Epithelial cell of proximal tubule (primary cell): ENCODE measurements around the gene TBCD. TPM values are rescaled to one million over a fixed set of nuclear protein-coding genes. Genes with fewer than 3 reads are reported as not detected.
"Not testable (repeated sequence)": the region's sequence is repeated elsewhere in the genome, so short reads cannot be mapped to it uniquely, and the experiment has no call there.

Source experiments
- DNase-seq: peaks from one replicate; pipeline ENCODE4 v3.0.0-alpha.2; 2011; ENCODE audit warnings: low read depth
- H3K4me3 ChIP-seq: 2 replicates; pipeline ENCODE4 v1.5.1; 2011; ENCODE audit warnings: low read depth, mild to moderate bottlenecking, low read length
- total RNA-seq: library from RNA; depleted of rRNA; stranded (reverse); fragments of >200 nt; gene quantifications from 2 replicates; pipeline ENCODE4 v1.2.3, GENCODE V29; 2015
- TF ChIP-seq, protein P1 (sequence below): conservative IDR thresholded peaks from 2 replicates; pipeline ENCODE4 v1.5.1; 2012; ENCODE audit warnings: low read depth, mild to moderate bottlenecking, low read length

Gene TBCD
- total RNA-seq, 1 donor from 2014 or later, result 46.6 TPM

DNA sequence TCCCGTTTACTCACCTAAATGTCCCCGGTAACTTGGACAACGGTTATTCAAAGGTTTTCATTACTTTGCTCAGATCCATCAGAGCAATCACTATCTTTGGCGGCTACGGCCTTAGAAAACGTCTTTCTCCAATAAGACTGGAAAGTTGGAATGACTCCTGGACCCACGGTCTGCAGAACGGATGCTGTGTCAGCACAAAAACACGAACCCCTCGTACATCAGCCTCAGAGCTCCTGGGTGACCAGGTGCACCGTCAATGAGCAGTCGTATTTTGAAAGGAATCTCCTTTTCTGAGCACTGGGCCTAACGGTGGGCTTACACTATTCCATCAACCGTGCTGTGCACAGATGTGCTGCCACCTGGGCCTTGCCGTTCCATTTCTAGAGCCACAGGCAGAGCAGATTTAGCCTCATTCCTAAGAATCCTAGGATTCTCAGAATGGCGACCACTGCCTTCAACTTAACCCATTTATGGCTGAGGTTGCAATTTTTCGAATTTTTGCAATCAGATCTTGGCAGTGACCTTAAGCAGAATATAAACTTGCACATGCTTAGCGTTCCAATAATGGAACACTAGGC, 198.7 kb downstream of the TBCD start:
- no peak for DNase-seq
- TF ChIP-seq, protein P1, sequence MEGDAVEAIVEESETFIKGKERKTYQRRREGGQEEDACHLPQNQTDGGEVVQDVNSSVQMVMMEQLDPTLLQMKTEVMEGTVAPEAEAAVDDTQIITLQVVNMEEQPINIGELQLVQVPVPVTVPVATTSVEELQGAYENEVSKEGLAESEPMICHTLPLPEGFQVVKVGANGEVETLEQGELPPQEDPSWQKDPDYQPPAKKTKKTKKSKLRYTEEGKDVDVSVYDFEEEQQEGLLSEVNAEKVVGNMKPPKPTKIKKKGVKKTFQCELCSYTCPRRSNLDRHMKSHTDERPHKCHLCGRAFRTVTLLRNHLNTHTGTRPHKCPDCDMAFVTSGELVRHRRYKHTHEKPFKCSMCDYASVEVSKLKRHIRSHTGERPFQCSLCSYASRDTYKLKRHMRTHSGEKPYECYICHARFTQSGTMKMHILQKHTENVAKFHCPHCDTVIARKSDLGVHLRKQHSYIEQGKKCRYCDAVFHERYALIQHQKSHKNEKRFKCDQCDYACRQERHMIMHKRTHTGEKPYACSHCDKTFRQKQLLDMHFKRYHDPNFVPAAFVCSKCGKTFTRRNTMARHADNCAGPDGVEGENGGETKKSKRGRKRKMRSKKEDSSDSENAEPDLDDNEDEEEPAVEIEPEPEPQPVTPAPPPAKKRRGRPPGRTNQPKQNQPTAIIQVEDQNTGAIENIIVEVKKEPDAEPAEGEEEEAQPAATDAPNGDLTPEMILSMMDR, result no peak
- H3K4me3 ChIP-seq, result no peak overlapping the region

GRCh38 chr17:82952019-82952418, 200.2 kb downstream of the TBCD start:
- no peak overlapping the region for H3K4me3 ChIP-seq
- no peak for DNase-seq
- TF ChIP-seq, protein P1, result no peak

GRCh38 chr17:82955106-82955505, 203.2 kb downstream of the TBCD start:
- H3K4me3 ChIP-seq, DNase-seq: not testable (repeated sequence)

DNA sequence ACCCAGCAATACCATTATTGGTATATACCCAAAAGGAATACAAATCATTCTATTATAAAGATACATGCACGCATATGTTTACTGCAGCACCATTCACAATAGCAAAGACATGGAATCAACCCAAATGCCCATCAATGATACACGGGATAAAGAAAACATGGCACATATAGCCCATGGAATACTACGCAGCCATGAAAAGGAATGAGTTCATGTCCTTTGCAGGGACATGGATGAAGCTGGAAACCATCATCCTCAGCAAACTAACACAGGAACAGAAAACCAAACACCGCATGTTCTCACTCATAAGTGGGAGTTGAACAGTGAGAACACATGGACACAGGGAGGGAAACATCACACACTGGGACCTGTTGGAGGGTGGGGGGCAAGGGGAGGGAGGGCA, 203.8 kb downstream of the TBCD start:
- not testable (repeated sequence) for H3K4me3 ChIP-seq, DNase-seq

- TF ChIP-seq, protein P1, result no peak
- DNase-seq, result no peak
- no peak overlapping the region for H3K4me3 ChIP-seq
Measured at GRCh38 chr17:82956146-82956725, 204.4 kb downstream of the TBCD start.

DNA sequence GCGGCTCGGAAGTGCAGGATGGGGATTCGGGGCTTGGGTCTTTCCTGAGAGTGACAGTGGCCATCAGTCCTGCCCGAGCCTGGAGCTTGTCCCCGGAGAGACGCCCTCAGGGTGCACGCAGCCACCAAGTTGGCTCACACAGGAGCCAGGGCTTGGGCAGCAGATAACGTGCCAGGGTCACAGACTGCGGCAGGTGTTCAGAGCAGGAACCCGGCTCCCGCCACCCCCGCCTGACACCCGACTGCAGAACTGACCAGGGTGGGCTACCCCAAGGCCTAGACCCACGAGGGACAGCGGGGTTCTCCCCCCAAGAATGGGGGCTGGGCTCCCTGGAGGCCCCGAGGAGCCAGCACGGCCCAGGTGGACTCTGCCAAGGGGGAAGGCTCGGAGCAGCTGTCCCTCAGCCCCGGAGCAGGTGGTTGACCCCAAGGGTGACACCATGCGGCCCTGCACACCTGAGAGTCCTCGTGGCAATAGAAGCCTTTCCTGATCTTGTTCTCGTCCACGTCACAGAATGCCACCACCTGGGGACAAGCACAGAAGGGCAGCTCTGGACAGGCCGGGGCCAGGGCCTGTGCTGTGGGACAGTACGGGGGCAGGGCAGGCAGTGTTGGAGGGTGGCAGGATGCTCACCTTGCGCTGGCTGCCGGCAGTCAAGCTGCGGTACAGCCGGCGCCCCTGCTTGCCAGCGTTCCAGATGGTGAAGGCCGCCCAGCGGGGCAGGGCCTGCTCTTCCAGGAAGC, 205.0 kb downstream of the TBCD start:
- TF ChIP-seq, protein P1, result no peak
- H3K4me3 ChIP-seq, result no peak overlapping the region
- DNase-seq, result no peak

- DNase-seq, result no peak
- TF ChIP-seq, protein P1, result no peak
- no peak overlapping the region for H3K4me3 ChIP-seq
Measured at GRCh38 chr17:82957469-82957795, 205.6 kb downstream of the TBCD start.
